ENCODE results near the gene PSMA2.
A peak's percentile ranks its signal among the peaks of the same experiment; 100 is the strongest.

Gene PSMA2

DNA sequence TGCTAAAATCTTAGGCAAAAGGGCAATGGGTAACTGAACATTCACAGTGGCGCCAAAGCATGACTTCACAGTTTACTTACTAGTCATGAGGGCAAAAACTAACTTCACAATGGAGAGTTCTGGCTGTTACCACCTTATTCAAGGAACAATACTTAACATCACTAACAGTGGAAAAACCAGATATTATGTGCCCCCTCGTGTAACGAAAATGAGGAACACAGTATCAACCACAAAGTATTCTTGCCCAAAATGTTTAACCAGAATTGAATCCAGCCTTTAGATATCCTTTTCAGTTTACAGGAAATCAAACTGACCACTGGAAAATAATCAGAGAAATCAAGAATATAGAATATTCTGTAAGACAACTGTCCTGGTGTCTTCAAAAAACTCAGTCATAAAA is 29.6 kb downstream of the PSMA2 start:
- TF ChIP-seq, protein P1, sequence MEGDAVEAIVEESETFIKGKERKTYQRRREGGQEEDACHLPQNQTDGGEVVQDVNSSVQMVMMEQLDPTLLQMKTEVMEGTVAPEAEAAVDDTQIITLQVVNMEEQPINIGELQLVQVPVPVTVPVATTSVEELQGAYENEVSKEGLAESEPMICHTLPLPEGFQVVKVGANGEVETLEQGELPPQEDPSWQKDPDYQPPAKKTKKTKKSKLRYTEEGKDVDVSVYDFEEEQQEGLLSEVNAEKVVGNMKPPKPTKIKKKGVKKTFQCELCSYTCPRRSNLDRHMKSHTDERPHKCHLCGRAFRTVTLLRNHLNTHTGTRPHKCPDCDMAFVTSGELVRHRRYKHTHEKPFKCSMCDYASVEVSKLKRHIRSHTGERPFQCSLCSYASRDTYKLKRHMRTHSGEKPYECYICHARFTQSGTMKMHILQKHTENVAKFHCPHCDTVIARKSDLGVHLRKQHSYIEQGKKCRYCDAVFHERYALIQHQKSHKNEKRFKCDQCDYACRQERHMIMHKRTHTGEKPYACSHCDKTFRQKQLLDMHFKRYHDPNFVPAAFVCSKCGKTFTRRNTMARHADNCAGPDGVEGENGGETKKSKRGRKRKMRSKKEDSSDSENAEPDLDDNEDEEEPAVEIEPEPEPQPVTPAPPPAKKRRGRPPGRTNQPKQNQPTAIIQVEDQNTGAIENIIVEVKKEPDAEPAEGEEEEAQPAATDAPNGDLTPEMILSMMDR (IDR thresholded peaks at IDR 0.05; ENCODE audit: insufficient read depth, low read length) = no peak
- peak; percentile 95 for TF ChIP-seq SPI1 (IDR thresholded peaks at IDR 0.05; ENCODE audit: borderline replicate concordance, low read depth)
- peak in 1 of 2 experiments; percentile 36 for DNase-seq (ENCODE audit: low read depth in 1 of 2, low spot score in 1 of 2)
- Histone ChIP-seq H3K27ac (replicated peaks) (peak overlapping the region; percentile 60), H3K27me3 (ENCODE audit: insufficient read depth, poor library complexity, severe bottlenecking) (no peaks in the 10 kb centered on the region), H3K4me3 (replicated peaks; ENCODE audit: insufficient read depth, low read length) (no peak overlapping the region)

DNA sequence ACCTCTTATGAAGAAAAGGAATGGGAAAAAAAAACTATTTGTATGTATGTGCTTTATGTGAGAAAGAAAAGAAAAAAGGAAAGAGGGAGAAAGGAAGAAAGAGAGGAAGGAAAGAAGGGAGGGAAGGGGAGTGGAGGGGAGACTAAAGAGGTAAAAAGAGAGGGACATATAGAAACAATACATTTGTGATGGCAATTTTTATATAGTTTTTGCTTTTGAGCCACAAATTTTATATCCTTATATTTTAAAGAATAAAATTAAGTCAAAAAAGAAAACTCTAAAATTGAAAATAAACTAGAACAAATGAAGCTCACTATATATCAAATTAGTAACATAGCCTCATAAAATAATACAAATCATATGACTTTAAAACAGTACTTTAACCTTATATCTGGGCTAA is 31.1 kb downstream of the PSMA2 start:
- H3K4me3 ChIP-seq (replicated peaks; ENCODE audit: insufficient read depth, low read length) = no peak overlapping the region
- H3K27ac ChIP-seq (replicated peaks) = no peak overlapping the region
- no peak for DNase-seq (ENCODE audit: low read depth in 1 of 2, low spot score in 1 of 2)
- no peaks in the 10 kb centered on the region for H3K27me3 ChIP-seq (ENCODE audit: insufficient read depth, poor library complexity, severe bottlenecking)
- TF ChIP-seq POLR2AphosphoS5 (IDR thresholded peaks at IDR 0.05; ENCODE audit: low read depth) = no peak
- TF ChIP-seq, protein P1 (IDR thresholded peaks at IDR 0.05; ENCODE audit: insufficient read depth, low read length) = no peak
- no peak for TF ChIP-seq GABPA (IDR thresholded peaks at IDR 0.05; ENCODE audit: low read depth)
- no peak for TF ChIP-seq SPI1 (IDR thresholded peaks at IDR 0.05; ENCODE audit: borderline replicate concordance, low read depth)
- TF ChIP-seq, protein P2, sequence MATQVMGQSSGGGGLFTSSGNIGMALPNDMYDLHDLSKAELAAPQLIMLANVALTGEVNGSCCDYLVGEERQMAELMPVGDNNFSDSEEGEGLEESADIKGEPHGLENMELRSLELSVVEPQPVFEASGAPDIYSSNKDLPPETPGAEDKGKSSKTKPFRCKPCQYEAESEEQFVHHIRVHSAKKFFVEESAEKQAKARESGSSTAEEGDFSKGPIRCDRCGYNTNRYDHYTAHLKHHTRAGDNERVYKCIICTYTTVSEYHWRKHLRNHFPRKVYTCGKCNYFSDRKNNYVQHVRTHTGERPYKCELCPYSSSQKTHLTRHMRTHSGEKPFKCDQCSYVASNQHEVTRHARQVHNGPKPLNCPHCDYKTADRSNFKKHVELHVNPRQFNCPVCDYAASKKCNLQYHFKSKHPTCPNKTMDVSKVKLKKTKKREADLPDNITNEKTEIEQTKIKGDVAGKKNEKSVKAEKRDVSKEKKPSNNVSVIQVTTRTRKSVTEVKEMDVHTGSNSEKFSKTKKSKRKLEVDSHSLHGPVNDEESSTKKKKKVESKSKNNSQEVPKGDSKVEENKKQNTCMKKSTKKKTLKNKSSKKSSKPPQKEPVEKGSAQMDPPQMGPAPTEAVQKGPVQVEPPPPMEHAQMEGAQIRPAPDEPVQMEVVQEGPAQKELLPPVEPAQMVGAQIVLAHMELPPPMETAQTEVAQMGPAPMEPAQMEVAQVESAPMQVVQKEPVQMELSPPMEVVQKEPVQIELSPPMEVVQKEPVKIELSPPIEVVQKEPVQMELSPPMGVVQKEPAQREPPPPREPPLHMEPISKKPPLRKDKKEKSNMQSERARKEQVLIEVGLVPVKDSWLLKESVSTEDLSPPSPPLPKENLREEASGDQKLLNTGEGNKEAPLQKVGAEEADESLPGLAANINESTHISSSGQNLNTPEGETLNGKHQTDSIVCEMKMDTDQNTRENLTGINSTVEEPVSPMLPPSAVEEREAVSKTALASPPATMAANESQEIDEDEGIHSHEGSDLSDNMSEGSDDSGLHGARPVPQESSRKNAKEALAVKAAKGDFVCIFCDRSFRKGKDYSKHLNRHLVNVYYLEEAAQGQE (IDR thresholded peaks at IDR 0.05; ENCODE audit: insufficient replicate concordance, low read depth) = no peak

DNA sequence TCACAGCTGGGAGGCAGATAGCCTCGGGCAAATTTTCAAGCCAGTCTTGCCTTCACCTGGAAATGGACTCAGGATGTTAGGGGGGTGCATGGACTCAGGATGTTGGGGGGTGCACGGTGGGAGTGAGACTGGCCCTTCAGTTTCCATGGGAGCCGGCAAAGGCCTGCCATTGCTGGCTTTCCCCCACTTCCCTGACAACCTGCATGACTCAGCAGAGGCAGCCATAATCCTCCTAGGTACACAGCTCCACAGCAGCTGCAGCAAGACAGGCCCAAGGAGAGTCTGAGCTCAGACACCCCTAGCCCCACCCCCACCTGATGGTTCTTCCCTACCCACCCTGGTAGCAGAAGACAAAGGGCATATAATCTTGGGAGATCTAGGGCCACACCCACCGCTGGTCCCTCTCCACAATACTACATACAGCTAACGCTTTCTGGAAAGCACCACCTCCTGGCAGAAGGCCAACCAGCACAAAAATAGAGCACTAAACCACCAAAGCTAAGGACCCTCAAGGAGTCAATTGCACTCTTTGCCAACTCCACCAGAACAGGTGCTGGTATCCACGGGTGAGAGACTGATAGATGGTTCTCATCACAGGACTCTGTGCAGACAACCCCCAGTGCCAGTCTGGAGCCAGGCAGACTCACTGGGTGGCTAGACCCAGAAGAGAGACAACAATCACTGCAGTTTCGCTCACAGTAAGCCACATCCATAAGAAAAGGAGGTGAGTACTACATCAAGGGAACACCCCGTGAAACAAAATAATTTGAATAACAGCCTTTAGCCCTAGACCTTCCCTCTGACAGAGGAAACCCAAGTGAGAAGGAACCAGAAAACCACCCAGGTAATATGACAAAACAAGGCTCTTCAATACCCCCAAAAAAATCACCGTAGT is 38.4 kb downstream of the PSMA2 start:
- TF ChIP-seq SPI1 (IDR thresholded peaks at IDR 0.05; ENCODE audit: borderline replicate concordance, low read depth) (no peak), POLR2AphosphoS5 (IDR thresholded peaks at IDR 0.05; ENCODE audit: low read depth) (no peak)
- TF ChIP-seq, protein P1 (IDR thresholded peaks at IDR 0.05; ENCODE audit: insufficient read depth, low read length) = no peak
- no peak overlapping the region for H3K4me3 ChIP-seq (replicated peaks; ENCODE audit: insufficient read depth, low read length)
- no peak for DNase-seq (ENCODE audit: low read depth in 1 of 2, low spot score in 1 of 2)
- H3K27me3 ChIP-seq (ENCODE audit: insufficient read depth, poor library complexity, severe bottlenecking) = no peaks in the 10 kb centered on the region
- H3K27ac ChIP-seq (replicated peaks) = no peak overlapping the region

DNA sequence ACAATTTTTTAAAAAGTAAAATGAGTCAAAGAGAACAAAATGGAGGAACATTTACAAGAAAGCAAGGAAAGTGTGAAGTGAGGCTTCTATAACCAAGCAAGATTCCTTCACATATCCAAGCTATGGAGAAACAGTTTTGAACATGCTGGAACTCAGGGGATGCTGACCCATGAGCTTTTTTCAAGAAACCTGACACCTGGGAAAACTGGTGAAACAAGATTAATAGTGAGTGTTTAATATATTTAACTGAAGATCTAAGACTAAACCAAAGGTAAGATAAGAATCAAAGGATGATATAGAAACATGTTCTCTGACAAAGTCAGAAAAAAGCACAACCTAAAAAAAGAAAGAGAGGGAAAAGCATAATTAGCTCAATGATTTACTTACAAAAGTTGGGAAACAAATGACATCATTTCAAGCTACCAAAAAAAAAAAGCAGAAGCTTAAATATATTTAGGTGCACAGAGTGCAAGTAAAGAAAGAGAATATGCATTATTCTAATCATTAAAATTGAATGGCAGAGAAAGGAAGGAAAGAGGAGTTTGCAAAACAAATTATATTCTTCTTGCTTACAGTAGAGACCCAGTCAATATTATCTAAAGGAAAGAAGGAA is 45.0 kb downstream of the PSMA2 start:
- H3K27me3 ChIP-seq (ENCODE audit: insufficient read depth, poor library complexity, severe bottlenecking) = no peaks in the 10 kb centered on the region
- DNase-seq (ENCODE audit: low read depth in 1 of 2, low spot score in 1 of 2) = no peak
- 0 out of 2 replicates have a peak overlapping the region, but pooled peaks have one; percentile 7 for H3K4me3 ChIP-seq (replicated peaks; ENCODE audit: insufficient read depth, low read length)
- TF ChIP-seq POLR2AphosphoS5 (IDR thresholded peaks at IDR 0.05; ENCODE audit: low read depth) (no peak), GABPA (IDR thresholded peaks at IDR 0.05; ENCODE audit: low read depth) (no peak), SPI1 (IDR thresholded peaks at IDR 0.05; ENCODE audit: borderline replicate concordance, low read depth) (no peak)
- TF ChIP-seq, protein P2 (IDR thresholded peaks at IDR 0.05; ENCODE audit: insufficient replicate concordance, low read depth) = no peak
- TF ChIP-seq, protein P1 (IDR thresholded peaks at IDR 0.05; ENCODE audit: insufficient read depth, low read length) = no peak
- H3K27ac ChIP-seq (replicated peaks) = no peak overlapping the region

All from HL-60 (cell line).